Measurements from ENCODE around the gene ATP9A. TPM values are rescaled to one million over a fixed set of nuclear protein-coding genes. Genes with fewer than 3 reads are reported as not detected.

ATP9A gene
- total RNA-seq, 2 experiments from 2014 or later = 0.05 TPM; not detected in 1

DNA sequence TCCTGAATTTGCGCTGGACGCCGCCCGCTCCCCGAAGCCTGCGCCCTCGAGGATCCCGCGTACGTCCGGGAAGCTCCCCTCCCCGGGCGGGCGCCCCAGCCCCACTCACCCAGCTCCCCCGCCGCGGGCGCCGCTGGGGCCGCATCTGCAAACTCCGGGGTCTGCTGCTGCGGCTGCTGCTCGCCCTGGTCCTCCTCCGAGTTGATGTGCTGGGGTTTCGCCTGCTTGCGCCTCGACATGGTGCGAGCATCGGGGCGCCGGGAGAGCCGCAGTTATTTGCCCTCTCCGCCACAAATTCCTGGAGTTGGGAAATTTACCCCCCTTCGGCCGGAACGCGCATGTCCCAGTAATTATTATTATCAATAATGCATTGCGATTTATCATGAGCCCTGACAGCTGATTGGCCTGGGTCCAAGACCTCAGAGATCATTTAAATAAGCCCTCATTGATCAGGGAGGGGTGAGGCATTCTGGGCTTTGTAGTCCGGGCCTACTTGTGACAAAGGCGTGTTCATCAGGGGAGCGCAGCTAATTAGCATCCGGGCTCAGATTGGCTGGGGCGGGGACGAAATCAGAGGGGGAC, 34.1 kb upstream of the ATP9A start, which contains the start of gene SALL4:
SALL4 (minus strand) TSS at position 352 of the 582 bp plus-strand sequence; CDS start at position 239, 113 bp downstream.
- Mint-ChIP-seq H3K27ac (no peak within 1 kb of the TSS), H3K4me3 (no peak within 1 kb of the TSS), H3K27me3 (ENCODE audit: low read depth) (peaks cover 60% of the 10 kb centered on the region), H3K9me3 (ENCODE audit: insufficient read depth) (no peaks in the 10 kb centered on the region), H3K36me3 (ENCODE audit: low read depth) (no peaks in the 10 kb centered on the region), H3K4me1 (ENCODE audit: low read depth) (peaks cover 9% of the 10 kb centered on the region)
- POLR2A ChIA-PET = no interaction called here
- ATAC-seq (no peak), DNase-seq (no peak)
- CTCF ChIA-PET = no interaction called here

DNA sequence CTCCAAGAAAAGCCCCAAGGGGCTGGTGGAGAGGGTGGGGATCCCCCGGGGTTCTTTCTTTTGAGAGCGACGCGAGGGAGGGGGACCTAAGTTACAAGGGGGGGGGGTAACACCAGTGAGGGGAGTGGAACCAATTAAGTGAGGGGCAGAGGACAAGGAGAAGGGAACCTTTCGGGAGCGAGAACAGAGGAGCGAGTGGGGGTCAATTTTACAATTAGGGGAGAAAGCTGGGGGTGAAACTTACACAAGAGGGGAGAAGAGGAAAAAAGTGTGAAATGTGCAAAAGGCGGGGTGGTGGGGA, 33.6 kb upstream of the ATP9A start:
- DNase-seq (no peak), ATAC-seq (no peak)
- H3K27ac Mint-ChIP-seq = no peak overlapping the region
- H3K36me3 Mint-ChIP-seq (ENCODE audit: low read depth) = no peaks in the 10 kb centered on the region
- no peak overlapping the region for H3K4me3 Mint-ChIP-seq
- POLR2A ChIA-PET = no interaction called here
- H3K9me3 Mint-ChIP-seq (ENCODE audit: insufficient read depth) = no peaks in the 10 kb centered on the region
- CTCF ChIA-PET = no interaction called here
- H3K27me3 Mint-ChIP-seq (ENCODE audit: low read depth) = peaks cover 62% of the 10 kb centered on the region
- peaks cover 9% of the 10 kb centered on the region for H3K4me1 Mint-ChIP-seq (ENCODE audit: low read depth)

DNA sequence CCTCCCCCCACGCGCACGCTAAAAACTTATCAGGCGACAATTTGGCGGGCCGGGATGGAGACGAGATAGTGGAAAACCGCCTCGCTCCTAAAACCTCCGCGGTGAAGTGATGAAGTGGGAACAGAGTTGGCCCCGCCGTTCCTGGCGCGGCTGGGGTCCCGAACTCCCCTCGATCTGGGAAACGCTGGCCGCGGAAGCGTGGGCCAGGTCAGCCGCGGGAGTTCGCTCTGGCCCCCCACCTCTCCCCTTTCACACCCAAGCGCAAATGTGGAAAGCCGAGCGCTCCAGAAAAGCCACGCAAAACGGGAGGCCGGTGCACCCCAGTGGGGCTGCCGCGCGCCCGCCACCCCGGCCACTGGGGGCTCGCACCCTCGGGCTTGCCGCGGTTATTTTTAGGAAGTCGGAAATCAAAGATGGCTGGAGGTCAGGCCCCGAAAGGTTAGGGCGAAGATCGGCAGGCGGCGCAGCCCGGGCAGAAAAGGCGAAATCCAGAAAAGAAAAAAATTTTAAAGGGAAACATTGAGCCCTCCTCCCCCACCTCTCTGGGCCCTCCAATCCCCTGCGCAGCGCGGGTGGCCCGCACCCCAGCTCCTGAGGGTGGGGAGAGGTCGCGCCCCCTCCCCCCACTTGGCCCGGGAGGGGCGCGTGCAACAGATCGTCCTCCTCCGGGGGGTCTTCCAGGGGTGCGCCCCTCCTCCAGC, 33.1 kb upstream of the ATP9A start:
- no peak for DNase-seq

DNA sequence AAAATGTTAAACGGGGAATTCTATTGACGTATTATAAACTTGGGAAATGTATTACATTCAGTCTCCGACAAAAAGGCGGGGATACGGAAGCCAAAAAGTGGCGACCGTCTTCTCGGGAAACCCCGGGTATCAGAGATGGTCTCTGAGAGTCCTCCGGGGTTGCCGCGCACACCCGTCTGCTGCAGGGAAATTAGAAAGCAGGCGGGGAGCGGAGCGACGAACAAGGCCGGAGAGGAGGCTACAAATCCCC, 32.6 kb upstream of the ATP9A start:
- DNase-seq (no peak), ATAC-seq (no peak)
- H3K9me3 Mint-ChIP-seq (ENCODE audit: insufficient read depth) = no peaks in the 10 kb centered on the region
- no peak overlapping the region for H3K27ac Mint-ChIP-seq
- H3K4me1 Mint-ChIP-seq (ENCODE audit: low read depth) = peaks cover 9% of the 10 kb centered on the region
- POLR2A ChIA-PET = no interaction called here
- H3K4me3 Mint-ChIP-seq = no peak overlapping the region
- CTCF ChIA-PET = interaction anchor here (0.7 to 1.9 kb wide), 5 partner anchors 8 to 284 kb away, joined by 3 to 6 read pairs (median 3); no protein-coding TSS in a partner anchor
- H3K36me3 Mint-ChIP-seq (ENCODE audit: low read depth) = no peaks in the 10 kb centered on the region
- peaks cover 61% of the 10 kb centered on the region for H3K27me3 Mint-ChIP-seq (ENCODE audit: low read depth)

More for the DNA sequence above, 33.1 kb upstream of the ATP9A start:
- Mint-ChIP-seq H3K27ac (no peak overlapping the region), H3K27me3 (ENCODE audit: low read depth) (peaks cover 64% of the 10 kb centered on the region), H3K9me3 (ENCODE audit: insufficient read depth) (no peaks in the 10 kb centered on the region), H3K4me3 (no peak overlapping the region), H3K4me1 (ENCODE audit: low read depth) (peaks cover 9% of the 10 kb centered on the region), H3K36me3 (ENCODE audit: low read depth) (no peaks in the 10 kb centered on the region)
- POLR2A ChIA-PET = no interaction called here
- CTCF ChIA-PET = interaction anchor here (1.2 kb wide), 1 partner anchor 8 kb away, joined by 3 read pairs; no protein-coding TSS in a partner anchor
- ATAC-seq = no peak

DNA sequence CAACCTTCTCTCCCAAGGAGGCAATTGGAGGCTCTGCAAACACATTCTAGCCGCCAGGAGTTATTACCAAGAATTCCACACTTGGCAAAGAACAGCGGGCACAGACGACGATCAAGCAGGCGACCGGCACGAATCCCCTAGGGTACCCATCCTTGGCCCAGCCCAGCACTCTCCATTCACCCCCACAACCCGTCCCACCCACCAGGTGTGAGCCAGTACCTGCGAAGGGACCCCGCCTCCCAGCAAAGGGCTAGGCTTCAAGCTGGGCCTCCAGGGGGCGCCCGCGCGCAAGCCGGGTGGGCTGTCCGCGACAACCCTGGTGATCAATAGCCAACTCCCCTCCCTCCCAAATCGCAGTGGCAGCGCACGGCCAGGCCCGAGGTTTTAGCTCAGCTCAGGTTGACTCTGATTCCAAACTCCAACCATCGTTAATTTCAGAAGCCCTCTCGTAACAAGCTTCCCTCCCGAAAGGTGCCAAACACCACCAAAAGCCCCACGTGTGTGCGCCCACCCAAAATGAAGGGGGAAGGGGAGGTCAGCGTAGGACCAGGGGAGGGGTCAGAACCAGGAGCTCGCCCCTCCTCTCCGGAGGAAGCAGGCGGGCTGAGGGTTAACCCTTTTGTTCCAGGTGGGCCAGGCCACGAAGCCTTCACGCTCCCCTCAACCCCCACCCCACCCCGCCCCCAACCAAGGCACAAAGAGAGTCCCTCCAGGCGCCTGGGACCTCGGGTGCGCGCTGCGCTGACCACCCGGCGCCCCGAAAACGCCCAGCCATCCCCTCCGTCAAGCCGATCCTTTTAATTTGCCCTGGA, 32.1 kb upstream of the ATP9A start:
- no peak overlapping the region for H3K4me3 Mint-ChIP-seq
- POLR2A ChIA-PET = no interaction called here

DNA sequence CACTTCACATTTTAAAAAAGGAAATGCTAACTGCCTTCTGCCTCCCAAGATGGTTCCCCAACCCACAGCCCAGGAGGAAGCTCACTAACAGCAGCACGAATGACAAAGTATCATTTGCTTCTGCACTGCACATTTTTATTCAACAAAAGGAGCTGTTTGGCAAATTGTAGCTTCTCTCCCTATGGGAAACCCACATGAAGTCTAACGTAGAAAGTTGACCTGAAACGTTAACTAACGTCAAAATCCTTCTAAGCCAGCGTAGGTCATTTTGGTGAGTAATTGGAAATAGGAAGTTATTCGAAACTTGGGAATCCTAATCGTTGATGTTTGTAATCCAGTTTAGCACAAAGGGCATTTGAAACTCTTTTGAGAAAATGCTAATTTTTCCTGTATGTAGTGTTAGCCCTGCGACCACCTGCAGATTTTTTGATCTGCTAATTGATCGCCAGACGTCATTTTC, 31.2 kb upstream of the ATP9A start:
- POLR2A ChIA-PET = no interaction called here
- no peaks in the 10 kb centered on the region for H3K36me3 Mint-ChIP-seq (ENCODE audit: low read depth)
- ATAC-seq = no peak
- CTCF ChIA-PET = interaction anchor here (0.7 to 1.9 kb wide), 7 partner anchors 11 to 304 kb away, joined by 3 to 6 read pairs (median 4); no protein-coding TSS in a partner anchor
- no peak overlapping the region for H3K27ac Mint-ChIP-seq
- peaks cover 9% of the 10 kb centered on the region for H3K4me1 Mint-ChIP-seq (ENCODE audit: low read depth)
- no peaks in the 10 kb centered on the region for H3K9me3 Mint-ChIP-seq (ENCODE audit: insufficient read depth)
- H3K27me3 Mint-ChIP-seq (ENCODE audit: low read depth) = peaks cover 57% of the 10 kb centered on the region
- no peak for DNase-seq
- H3K4me3 Mint-ChIP-seq = no peak overlapping the region

More for the DNA sequence above, 32.1 kb upstream of the ATP9A start:
- CTCF ChIA-PET = interaction anchor here (0.7 to 1.9 kb wide), 9 partner anchors 9 to 304 kb away, joined by 3 to 6 read pairs (median 3); no protein-coding TSS in a partner anchor
- peak; percentile 69 for DNase-seq
- peak; percentile 69 for ATAC-seq
- Mint-ChIP-seq H3K9me3 (ENCODE audit: insufficient read depth) (no peaks in the 10 kb centered on the region), H3K27ac (no peak overlapping the region), H3K4me1 (ENCODE audit: low read depth) (peaks cover 9% of the 10 kb centered on the region), H3K27me3 (ENCODE audit: low read depth) (peaks cover 60% of the 10 kb centered on the region), H3K36me3 (ENCODE audit: low read depth) (no peaks in the 10 kb centered on the region)

DNA sequence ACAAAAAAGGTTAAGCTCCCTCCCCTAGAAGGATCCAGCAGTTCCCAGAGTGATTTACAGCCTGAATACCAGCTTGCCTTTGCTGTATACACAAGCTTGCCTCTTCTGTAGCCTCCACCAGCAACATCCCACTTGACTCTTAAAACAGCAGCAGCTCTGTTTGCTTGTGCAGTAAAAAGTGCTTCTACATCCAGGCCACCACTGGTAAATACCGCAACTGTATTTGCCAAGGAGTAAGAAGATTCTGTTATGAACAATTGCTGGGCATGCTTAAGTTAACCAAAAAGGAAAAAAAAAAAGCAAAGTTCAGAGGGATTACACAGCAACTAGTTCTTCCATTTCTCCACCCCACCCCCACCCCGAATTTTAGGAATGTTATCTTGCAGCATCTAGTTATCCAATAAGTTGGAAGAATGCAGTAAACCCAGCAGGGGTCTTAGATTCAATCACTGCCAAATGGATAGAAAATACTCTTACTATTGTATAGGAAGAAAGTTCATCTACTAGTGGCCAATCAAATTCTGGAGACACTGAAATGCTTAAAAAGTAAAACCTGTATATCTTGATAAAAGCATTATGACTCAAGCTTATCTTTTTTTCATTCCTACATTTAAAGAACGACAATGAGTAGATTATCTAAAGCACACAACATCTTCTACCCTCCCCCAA, 29.3 kb upstream of the ATP9A start:
- Mint-ChIP-seq H3K27me3 (ENCODE audit: low read depth) (peaks cover 48% of the 10 kb centered on the region), H3K4me3 (no peak overlapping the region), H3K4me1 (ENCODE audit: low read depth) (peaks cover 9% of the 10 kb centered on the region), H3K9me3 (ENCODE audit: insufficient read depth) (no peaks in the 10 kb centered on the region), H3K27ac (no peak overlapping the region), H3K36me3 (ENCODE audit: low read depth) (no peaks in the 10 kb centered on the region)
- ChIA-PET CTCF (interaction anchor here (0.6 to 1.5 kb wide), 2 partner anchors 286 to 577 kb away, joined by 3 to 6 read pairs; no protein-coding TSS in a partner anchor), POLR2A (no interaction called here)
- DNase-seq (no peak), ATAC-seq (no peak)

DNA sequence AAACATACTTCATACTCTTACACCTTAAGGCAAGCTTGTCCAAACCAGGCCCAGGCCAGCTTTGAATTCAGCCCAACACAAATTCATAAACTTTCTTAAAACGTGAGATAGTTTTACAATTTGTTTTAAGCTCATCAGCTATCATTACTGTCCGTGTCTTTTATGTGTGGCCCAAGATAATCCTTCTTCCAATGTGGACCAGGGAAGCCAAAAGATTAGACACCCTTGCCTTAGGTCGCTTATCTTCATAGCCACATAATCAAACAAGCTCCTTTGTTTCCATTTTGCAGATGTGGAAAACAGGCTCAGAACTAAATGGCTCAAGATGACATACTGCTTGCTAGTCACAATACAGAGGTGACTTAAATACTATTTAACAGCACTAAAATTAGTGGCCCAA, 28.1 kb upstream of the ATP9A start:
- Mint-ChIP-seq H3K4me1 (ENCODE audit: low read depth) (peaks cover 9% of the 10 kb centered on the region), H3K27ac (no peak overlapping the region), H3K9me3 (ENCODE audit: insufficient read depth) (no peaks in the 10 kb centered on the region), H3K27me3 (ENCODE audit: low read depth) (peaks cover 39% of the 10 kb centered on the region), H3K4me3 (no peak overlapping the region), H3K36me3 (ENCODE audit: low read depth) (no peaks in the 10 kb centered on the region)
- POLR2A ChIA-PET = no interaction called here
- DNase-seq (no peak), ATAC-seq (no peak)
- CTCF ChIA-PET = interaction anchor here (1.5 kb wide), 1 partner anchor 287 kb away, joined by 6 read pairs; no protein-coding TSS in a partner anchor

DNA sequence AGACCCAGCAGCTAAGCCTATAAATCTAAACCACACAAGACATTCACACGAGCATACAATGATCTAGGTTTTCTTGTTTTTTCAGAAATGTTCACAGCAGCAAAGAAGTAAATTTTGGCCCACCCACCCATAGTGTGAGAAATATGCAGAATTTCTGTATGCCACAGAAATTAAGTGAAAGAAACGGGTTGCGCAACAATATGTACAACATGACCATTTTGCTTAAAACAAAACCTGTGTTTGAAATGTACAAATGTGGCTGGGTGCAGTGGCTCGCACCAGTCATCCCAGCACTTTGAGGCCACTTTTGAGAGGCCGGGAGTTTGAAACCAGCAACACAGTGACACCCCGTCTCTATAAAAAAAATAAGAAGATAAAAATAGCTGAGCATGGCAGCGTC, 24.8 kb upstream of the ATP9A start:
- ATAC-seq = no peak
- CTCF ChIA-PET = no interaction called here
- H3K27ac Mint-ChIP-seq = no peak overlapping the region
- H3K36me3 Mint-ChIP-seq (ENCODE audit: low read depth) = no peaks in the 10 kb centered on the region
- no peaks in the 10 kb centered on the region for H3K4me1 Mint-ChIP-seq (ENCODE audit: low read depth)
- no peaks in the 10 kb centered on the region for H3K9me3 Mint-ChIP-seq (ENCODE audit: insufficient read depth)
- H3K27me3 Mint-ChIP-seq (ENCODE audit: low read depth) = peaks cover 13% of the 10 kb centered on the region
- POLR2A ChIA-PET = no interaction called here
- no peak overlapping the region for H3K4me3 Mint-ChIP-seq
- no peak for DNase-seq

DNA sequence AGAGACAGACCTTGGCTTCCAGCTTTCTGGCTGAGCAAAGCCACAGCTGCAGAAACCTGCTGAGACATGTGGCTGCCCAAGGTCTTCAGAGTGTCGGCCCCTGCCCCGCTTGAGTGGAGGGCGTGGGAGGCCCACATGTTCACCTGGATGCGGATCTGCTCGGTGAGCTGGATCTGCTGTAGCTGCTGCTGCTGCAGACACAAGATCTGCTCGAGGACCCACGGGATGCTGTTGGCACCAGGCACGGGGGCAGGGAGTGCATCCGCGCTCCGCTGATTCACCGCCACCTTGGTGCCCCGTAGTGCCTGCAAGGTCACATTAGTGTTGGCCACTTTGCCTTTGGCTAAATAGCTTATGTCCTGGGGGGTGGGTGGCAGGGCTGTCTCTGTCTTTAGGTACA, 23.4 kb upstream of the ATP9A start:
- no peaks in the 10 kb centered on the region for H3K4me1 Mint-ChIP-seq (ENCODE audit: low read depth)
- ChIA-PET CTCF (no interaction called here), POLR2A (no interaction called here)
- DNase-seq = no peak
- H3K27me3 Mint-ChIP-seq (ENCODE audit: low read depth) = peaks cover 4% of the 10 kb centered on the region
- no peaks in the 10 kb centered on the region for H3K9me3 Mint-ChIP-seq (ENCODE audit: insufficient read depth)
- no peak overlapping the region for H3K4me3 Mint-ChIP-seq
- ATAC-seq = no peak
- no peak overlapping the region for H3K27ac Mint-ChIP-seq
- no peaks in the 10 kb centered on the region for H3K36me3 Mint-ChIP-seq (ENCODE audit: low read depth)

DNA sequence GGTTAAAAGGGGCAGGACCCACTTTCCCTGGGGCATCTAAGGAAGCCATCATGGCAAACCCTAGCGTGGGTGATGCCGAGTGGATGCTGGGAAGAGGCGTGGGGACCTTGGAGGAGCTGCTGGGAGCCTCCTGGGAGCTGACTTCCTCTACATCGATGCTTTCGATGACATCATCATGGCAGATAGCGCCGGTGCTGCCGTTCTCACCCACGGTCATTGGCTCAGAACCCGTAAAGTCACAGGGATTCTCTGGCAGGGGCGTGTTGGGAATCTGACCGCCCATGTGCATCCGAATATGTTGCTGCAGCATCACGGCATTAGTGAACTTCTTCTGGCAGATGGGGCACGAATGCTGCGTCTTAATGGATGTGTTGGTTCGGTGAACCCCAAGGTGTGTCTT, 22.1 kb upstream of the ATP9A start:
- H3K4me1 Mint-ChIP-seq (ENCODE audit: low read depth) = no peaks in the 10 kb centered on the region
- no peaks in the 10 kb centered on the region for H3K9me3 Mint-ChIP-seq (ENCODE audit: insufficient read depth)
- H3K27me3 Mint-ChIP-seq (ENCODE audit: low read depth) = peaks cover 3% of the 10 kb centered on the region
- ATAC-seq = no peak
- H3K4me3 Mint-ChIP-seq = no peak overlapping the region
- CTCF ChIA-PET = no interaction called here
- DNase-seq = no peak
- H3K27ac Mint-ChIP-seq = no peak overlapping the region
- no peaks in the 10 kb centered on the region for H3K36me3 Mint-ChIP-seq (ENCODE audit: low read depth)
- POLR2A ChIA-PET = no interaction called here

DNA sequence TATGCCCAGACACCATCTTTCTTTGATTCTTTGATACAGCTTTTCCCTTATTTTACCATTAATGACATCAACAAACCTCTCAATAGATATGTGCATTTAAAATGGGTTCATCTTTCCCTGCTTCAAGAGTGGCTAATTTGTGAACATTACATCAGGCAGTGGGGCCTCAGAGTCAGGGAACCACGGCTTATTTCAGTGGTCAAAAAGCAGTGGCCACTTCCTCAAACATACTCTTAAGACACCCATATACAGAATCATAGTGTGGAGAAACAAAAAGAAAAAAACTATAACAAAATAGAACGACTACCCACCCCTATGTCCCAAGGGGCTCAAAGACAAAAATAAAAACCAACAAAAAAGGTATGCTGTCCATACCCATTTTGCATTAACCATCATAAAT, 21.2 kb upstream of the ATP9A start:
- no peak overlapping the region for H3K27ac Mint-ChIP-seq
- H3K36me3 Mint-ChIP-seq (ENCODE audit: low read depth) = no peaks in the 10 kb centered on the region
- ATAC-seq (no peak), DNase-seq (no peak)
- POLR2A ChIA-PET = no interaction called here
- CTCF ChIA-PET = no interaction called here
- no peaks in the 10 kb centered on the region for H3K4me1 Mint-ChIP-seq (ENCODE audit: low read depth)
- no peaks in the 10 kb centered on the region for H3K9me3 Mint-ChIP-seq (ENCODE audit: insufficient read depth)
- H3K4me3 Mint-ChIP-seq = no peak overlapping the region
- H3K27me3 Mint-ChIP-seq (ENCODE audit: low read depth) = peaks cover 3% of the 10 kb centered on the region
